OCI-LY7 (cell line): ENCODE results near the gene RAD51B. TPM values are rescaled to one million over a fixed set of nuclear protein-coding genes. Genes with fewer than 3 reads are reported as not detected.

ENCODE experiments used
- BruUV-seq: library from RNA; stranded (reverse); fragments of 400-500 nt; replicated peaks from 2 replicates; lab custom pipeline; 2021; lab: Mats Ljungman, UMichigan
- CTCF ChIA-PET: fragments of 300-600 bp; sonication (Branson Sonifier 250); formaldehyde crosslinking; loops from one replicate; lab custom pipeline; 2022; ENCODE audit warnings: antibody characterized with exemption; ENCODE audit not compliant: unreplicated experiment; lab: Charles Lee
- POLR2A ChIA-PET: fragments of 300-600 bp; sonication (Branson Sonifier 250); formaldehyde crosslinking; loops from one replicate; lab custom pipeline; 2022; ENCODE audit warnings: antibody characterized with exemption; lab: Charles Lee
- DNase-seq: peaks from one replicate; pipeline ENCODE4 v3.0.0-alpha.2; 2015; ENCODE audit warnings: low spot score
- H2AFZ ChIP-seq: fragments of 200-600 bp; sonication (generic), shearing (Covaris generic); 2 replicates; pipeline ENCODE4 v1.6.1; 2014; ENCODE audit warnings: mild to moderate bottlenecking, antibody characterized with exemption, low read length, moderate library complexity
- H3K27ac ChIP-seq: fragments of 200-600 bp; sonication (generic); 2 replicates; pipeline ENCODE4 v1.5.1; 2014; ENCODE audit warnings: mixed run types, low read depth, mild to moderate bottlenecking, moderate library complexity, low read length, inconsistent platforms; ENCODE audit not compliant: poor library complexity, severe bottlenecking
- H3K36me3 ChIP-seq: fragments of 200-600 bp; sonication (generic); 2 replicates; pipeline ENCODE4 v1.6.1; 2014; ENCODE audit warnings: mild to moderate bottlenecking, antibody characterized with exemption, low read length, moderate library complexity, mixed read lengths; ENCODE audit not compliant: insufficient read depth
- H3K4me1 ChIP-seq: fragments of 200-600 bp; sonication (generic); 2 replicates; pipeline ENCODE4 v1.5.1; 2014; ENCODE audit warnings: mild to moderate bottlenecking, low read length; ENCODE audit not compliant: insufficient read depth, poor library complexity, severe bottlenecking
- H3K4me2 ChIP-seq: fragments of 200-600 bp; sonication (generic); 2 replicates; pipeline ENCODE4 v1.6.1; 2014; ENCODE audit warnings: mild to moderate bottlenecking, low read length
- H3K4me3 ChIP-seq: fragments of 200-600 bp; sonication (generic); 2 replicates; pipeline ENCODE4 v1.5.1; 2014; ENCODE audit warnings: mild to moderate bottlenecking, low read depth, low read length; ENCODE audit not compliant: poor library complexity, severe bottlenecking
- H3K79me2 ChIP-seq: fragments of 200-600 bp; sonication (generic); 2 replicates; pipeline ENCODE4 v1.6.1; 2016; ENCODE audit warnings: low read depth, mild to moderate bottlenecking, low read length, moderate library complexity, mixed read lengths; ENCODE audit not compliant: insufficient read depth
- H3K9me2 ChIP-seq: fragments of 200-600 bp; sonication (generic); 2 replicates; pipeline ENCODE4 v1.6.1; 2016; ENCODE audit warnings: mild to moderate bottlenecking, low read length, mixed read lengths; ENCODE audit not compliant: insufficient read depth
- H3K9me3 ChIP-seq: fragments of 200-600 bp; sonication (generic); 2 replicates; pipeline ENCODE4 v1.6.1; 2014; ENCODE audit warnings: mild to moderate bottlenecking, mixed run types, low read length, mixed read lengths
- H4K20me1 ChIP-seq: fragments of 200-600 bp; sonication (generic); 2 replicates; pipeline ENCODE4 v1.6.1; 2014; ENCODE audit warnings: mild to moderate bottlenecking, antibody characterized with exemption, low read length, moderate library complexity, mixed read lengths; ENCODE audit not compliant: insufficient read depth
- EZH2phosphoT487 ChIP-seq: fragments of 200-600 bp; sonication (generic); IDR thresholded peaks from 2 replicates; pipeline ENCODE4 v1.6.1; 2018; ENCODE audit warnings: low read depth, borderline replicate concordance, mild to moderate bottlenecking, mixed run types, antibody characterized with exemption, low read length, moderate library complexity, mixed read lengths
- intact Hi-C: fragments of 100-400 bp; cut with micrococcal nuclease; formaldehyde crosslinking; loops from one replicate; pipeline ENCODE4 v1.10.0; 2022; ENCODE audit not compliant: unreplicated experiment
- total RNA-seq, 2 experiments: library from RNA; depleted of rRNA in 1 of 2; stranded (reverse); fragments of >200 nt in 1 of 2; shearing (Covaris generic) in 1 of 2; gene quantifications; 2 replicates each; pipeline ENCODE4 v1.2.3, GENCODE V29; 2014 to 2022
- TF ChIP-seq, protein P1 (sequence below): fragments of 200-600 bp; sonication (generic); conservative IDR thresholded peaks from 2 replicates; pipeline ENCODE4 v1.5.1; 2014; ENCODE audit warnings: mild to moderate bottlenecking, antibody characterized with exemption, low read length, moderate library complexity, mixed read lengths

Gene RAD51B
- total RNA-seq, 2 experiments from 2014 or later: 41.4 to 89.9 TPM

DNA sequence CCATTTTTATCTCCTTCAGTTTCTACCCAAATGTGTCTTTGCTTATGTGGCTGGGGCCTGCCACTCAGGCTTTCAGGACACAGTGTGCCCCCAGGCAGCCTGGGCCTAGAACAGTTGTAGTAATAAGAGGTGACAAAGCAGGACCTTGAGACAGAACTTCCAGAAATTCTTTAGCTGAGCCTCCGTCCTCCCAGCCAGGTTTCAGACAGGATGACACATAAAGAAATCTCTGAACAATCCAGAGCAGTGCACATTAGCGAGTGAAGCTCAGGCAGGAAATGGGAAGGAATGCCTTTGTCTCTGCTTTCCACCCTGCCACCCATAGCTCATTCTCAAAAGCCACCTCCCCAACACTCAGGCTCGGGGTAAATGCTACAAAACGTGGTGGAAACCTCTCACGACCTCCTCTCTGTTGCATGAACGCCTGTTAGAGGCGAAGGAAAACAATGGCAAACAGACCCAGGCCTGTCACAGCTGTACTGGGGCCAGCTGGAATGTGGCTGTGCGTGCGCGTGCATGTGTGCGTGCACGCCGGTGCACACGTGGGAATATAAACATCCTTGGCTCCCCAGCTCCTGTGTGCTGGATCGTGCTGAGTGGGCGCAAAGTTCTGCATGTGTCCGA lies 686.6 kb downstream of the RAD51B start:
- Histone ChIP-seq H3K79me2 (no peaks in the 10 kb centered on the region), H2AFZ (peak overlapping the region; percentile 84), H3K36me3 (no peaks in the 10 kb centered on the region), H3K9me3 (no peaks in the 10 kb centered on the region), H3K4me1 (peaks cover 55% of the 10 kb centered on the region), H3K27ac (peak overlapping the region; percentile 86), H4K20me1 (no peaks in the 10 kb centered on the region), H3K4me2 (peak overlapping the region; percentile 68), H3K9me2 (no peaks in the 10 kb centered on the region), H3K4me3 (peak overlapping the region; percentile 17)
- TF ChIP-seq, protein P1, sequence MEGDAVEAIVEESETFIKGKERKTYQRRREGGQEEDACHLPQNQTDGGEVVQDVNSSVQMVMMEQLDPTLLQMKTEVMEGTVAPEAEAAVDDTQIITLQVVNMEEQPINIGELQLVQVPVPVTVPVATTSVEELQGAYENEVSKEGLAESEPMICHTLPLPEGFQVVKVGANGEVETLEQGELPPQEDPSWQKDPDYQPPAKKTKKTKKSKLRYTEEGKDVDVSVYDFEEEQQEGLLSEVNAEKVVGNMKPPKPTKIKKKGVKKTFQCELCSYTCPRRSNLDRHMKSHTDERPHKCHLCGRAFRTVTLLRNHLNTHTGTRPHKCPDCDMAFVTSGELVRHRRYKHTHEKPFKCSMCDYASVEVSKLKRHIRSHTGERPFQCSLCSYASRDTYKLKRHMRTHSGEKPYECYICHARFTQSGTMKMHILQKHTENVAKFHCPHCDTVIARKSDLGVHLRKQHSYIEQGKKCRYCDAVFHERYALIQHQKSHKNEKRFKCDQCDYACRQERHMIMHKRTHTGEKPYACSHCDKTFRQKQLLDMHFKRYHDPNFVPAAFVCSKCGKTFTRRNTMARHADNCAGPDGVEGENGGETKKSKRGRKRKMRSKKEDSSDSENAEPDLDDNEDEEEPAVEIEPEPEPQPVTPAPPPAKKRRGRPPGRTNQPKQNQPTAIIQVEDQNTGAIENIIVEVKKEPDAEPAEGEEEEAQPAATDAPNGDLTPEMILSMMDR: no peak
- no peak for TF ChIP-seq EZH2phosphoT487
- BruUV-seq: no TSS peak
- DNase-seq: peak; percentile 32
- intact Hi-C loops: loop anchor here (2.0 to 5.0 kb wide), 5 partner anchors 129 to 254 kb away; no protein-coding TSS in a partner anchor
- ChIA-PET POLR2A (interaction anchor here (0.6 to 6.3 kb wide), 16 partner anchors 7 to 309 kb away, joined by 3 to 55 read pairs (median 4); no protein-coding TSS in a partner anchor), CTCF (interaction anchor here (0.6 to 1.8 kb wide), 3 partner anchors 13 to 179 kb away, joined by 4 to 10 read pairs (median 7); no protein-coding TSS in a partner anchor)

DNA sequence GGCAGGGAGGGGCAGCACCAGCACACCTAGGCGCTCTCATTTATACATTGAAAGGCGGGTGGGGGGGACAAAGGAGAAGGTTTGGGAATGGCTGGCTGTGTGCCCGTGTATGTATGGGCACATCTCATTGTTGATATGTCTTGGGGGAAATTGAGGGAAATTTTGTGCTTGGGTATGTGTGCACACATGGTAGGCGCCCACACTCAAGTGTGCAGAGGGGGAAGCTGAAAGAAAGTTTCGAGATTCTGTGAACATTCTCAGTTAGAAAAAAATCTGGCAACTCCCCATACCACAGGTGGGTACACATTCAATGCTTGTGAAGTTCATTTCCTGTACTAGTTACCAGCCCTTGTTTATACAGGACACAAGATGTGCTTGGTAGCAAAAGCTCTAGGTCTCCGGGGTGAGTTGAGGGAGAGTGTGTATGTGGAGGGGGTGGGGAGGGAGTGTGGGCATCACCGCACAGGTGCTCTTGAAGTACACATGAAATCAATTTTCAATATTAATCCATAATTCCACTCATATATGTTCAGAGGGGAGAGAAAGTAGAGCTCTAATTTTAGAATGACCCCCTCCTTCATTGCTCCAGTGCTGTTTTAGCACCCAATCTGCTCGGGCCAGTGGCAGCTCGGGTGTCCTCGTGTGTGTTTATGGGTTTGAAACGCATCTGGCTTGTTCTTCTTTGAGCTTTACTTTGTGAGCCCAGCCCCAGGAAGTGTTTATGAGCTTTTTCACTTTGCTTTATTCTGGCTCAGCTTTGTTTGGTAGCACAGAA lies 687.3 kb downstream of the RAD51B start:
- Histone ChIP-seq H4K20me1 (no peaks in the 10 kb centered on the region), H3K36me3 (no peaks in the 10 kb centered on the region), H3K4me3 (peak overlapping the region; percentile 17), H3K4me1 (peaks cover 54% of the 10 kb centered on the region), H2AFZ (peak overlapping the region; percentile 84), H3K9me3 (no peaks in the 10 kb centered on the region), H3K4me2 (peak overlapping the region; percentile 68), H3K27ac (peak overlapping the region; percentile 86), H3K79me2 (no peaks in the 10 kb centered on the region), H3K9me2 (no peaks in the 10 kb centered on the region)
- BruUV-seq: no TSS peak
- POLR2A ChIA-PET: interaction anchor here (0.5 to 6.3 kb wide), 24 partner anchors 9 to 1030 kb away, joined by 3 to 55 read pairs (median 4); partner anchors contain the start of gene ZFP36L1
- DNase-seq: peak; percentile 91
- intact Hi-C loops: loop anchor here (2.0 to 5.0 kb wide), 5 partner anchors 130 to 255 kb away; no protein-coding TSS in a partner anchor
- TF ChIP-seq, protein P1: no peak
- TF ChIP-seq EZH2phosphoT487: no peak
- CTCF ChIA-PET: interaction anchor here (0.6 to 1.8 kb wide), 4 partner anchors 13 to 179 kb away, joined by 3 to 10 read pairs (median 6); no protein-coding TSS in a partner anchor
